Kidney (tissue), 14 donors: ENCODE measurements around the gene GRID1. TPM values are rescaled to one million over a fixed set of nuclear protein-coding genes. Genes with fewer than 3 reads are reported as not detected.

ENCODE experiments used
- DNase-seq, 5 donors: peaks; one replicate each; pipeline ENCODE4 v3.0.0-alpha.2; 2013 to 2020
- FAIRE-seq: peaks from 2 replicates; lab custom pipeline; 2012; peaks lifted over from hg19 to GRCh38; lab: Jason Lieb, UNC
- H3K27ac ChIP-seq, 2 donors: one replicate each; pipeline ENCODE4 v1.7.0; 2013; ENCODE audit warnings: low read depth in 2 of 2, low read length in 2 of 2, inconsistent platforms in 1 of 2
- H3K27me3 ChIP-seq: one replicate; pipeline ENCODE4 v1.7.1; 2013; ENCODE audit warnings: low read length, inconsistent platforms; ENCODE audit not compliant: control insufficient read depth, insufficient read depth
- H3K36me3 ChIP-seq, 3 donors: one replicate each; pipeline versions ENCODE4 v1.7.0 to v1.7.1; 2013; ENCODE audit warnings: low read length in 3 of 3, control low read depth in 1 of 3, inconsistent platforms in 1 of 3; ENCODE audit not compliant: insufficient read depth in 3 of 3, control insufficient read depth in 2 of 3
- H3K4me1 ChIP-seq, 3 donors: one replicate each; pipeline versions ENCODE4 v1.7.0 to v1.7.1; 2013; ENCODE audit warnings: low read length in 3 of 3, inconsistent platforms in 1 of 3, low read depth in 1 of 3; ENCODE audit not compliant: control insufficient read depth in 2 of 3, insufficient read depth in 2 of 3
- H3K4me3 ChIP-seq, 3 donors: one replicate each; pipeline versions ENCODE4 v1.7.0 to v1.8.1; 2013; ENCODE audit warnings: low read length in 3 of 3, control low read depth in 1 of 3, inconsistent platforms in 1 of 3
- H3K9ac ChIP-seq, 3 donors: one replicate each; pipeline versions ENCODE4 v1.7.0 to v1.7.1; 2013; ENCODE audit warnings: low read length in 3 of 3, control low read depth in 1 of 3, inconsistent platforms in 1 of 3
- H3K9me3 ChIP-seq, 3 donors: one replicate each; pipeline versions ENCODE4 v1.7.0 to v1.7.1; 2013; ENCODE audit warnings: low read length in 3 of 3, control low read depth in 1 of 3, inconsistent platforms in 1 of 3; ENCODE audit not compliant: control insufficient read depth in 2 of 3, insufficient read depth in 1 of 3
- CTCF ChIP-seq: IDR thresholded peaks from 3 replicates; pipeline ENCODE4 v1.5.1; 2012; ENCODE audit warnings: mild to moderate bottlenecking, moderate library complexity, borderline replicate concordance; ENCODE audit not compliant: insufficient read depth; ENCODE audit errors: extremely low read depth
- intact Hi-C: fragments of 100-400 bp; cut with DNase I; formaldehyde crosslinking; loops from one replicate; pipeline ENCODE4 v1.11.1; 2022
- polyA plus RNA-seq: library from polyadenylated mRNA; stranded (reverse); fragments of 350-450 nt; fragmentation: Illumina TruSeq; extraction: RNeasy Lipid Tissue Mini Kit (QIAGEN cat#74804); gene quantifications from one replicate; pipeline ENCODE4 v1.2.3, GENCODE V29; 2014; ENCODE audit warnings: low read depth, low replicate concordance; ENCODE audit not compliant: insufficient read depth
- total RNA-seq: library from RNA; stranded (reverse); fragmentation: NEBNext Ultra II Directional; extraction: Animal tissue kit (Norgen Biotek cat#: 25700); gene quantifications from one replicate; pipeline ENCODE4 v1.2.1, GENCODE V29; 2021
- donor health status: control.
- donor health status: control.
- donor health status: control.
- donor health status: control.
- donor health status: control.
- donor health status: DM: yes; HTN: yes; CAD: no.
- donor health status: Normal renal cell carcinoma (clear cell type).

The GRID1 gene
- total and polyA plus RNA-seq, 2 donors from 2014 or later = 0.37 to 1.4 TPM

- no peak for DNase-seq
- H3K36me3 ChIP-seq = no peaks in the 10 kb centered on the region
- no peaks in the 10 kb centered on the region for H3K9me3 ChIP-seq
- no peak overlapping the region for H3K9ac ChIP-seq
- H3K27ac ChIP-seq = no peak overlapping the region
- TF ChIP-seq CTCF = no peak
- H3K27me3 ChIP-seq = peaks cover 10% of the 10 kb centered on the region
- H3K4me1 ChIP-seq = no peaks in the 10 kb centered on the region
- intact Hi-C loops = no loop called here
- H3K4me3 ChIP-seq = no peak overlapping the region
- no peak for FAIRE-seq
Measured at GRCh38 chr10:86391986-86392722, 25.6 kb upstream of the GRID1 start.

- Histone ChIP-seq H3K27ac (no peak overlapping the region), H3K9ac (no peak overlapping the region), H3K4me1 (no peaks in the 10 kb centered on the region), H3K4me3 (no peak overlapping the region), H3K27me3 (peaks cover 10% of the 10 kb centered on the region), H3K9me3 (no peaks in the 10 kb centered on the region), H3K36me3 (no peaks in the 10 kb centered on the region)
- no peak for FAIRE-seq
- TF ChIP-seq CTCF = no peak
- no peak for DNase-seq
- intact Hi-C loops = no loop called here
Measured at GRCh38 chr10:86391236-86391840, 24.7 kb upstream of the GRID1 start.

GRCh38 chr10:86390337-86391120, 23.9 kb upstream of the GRID1 start:
- intact Hi-C loops = no loop called here
- H3K9me3 ChIP-seq = no peaks in the 10 kb centered on the region
- H3K36me3 ChIP-seq = no peaks in the 10 kb centered on the region
- no peak for TF ChIP-seq CTCF
- no peaks in the 10 kb centered on the region for H3K4me1 ChIP-seq
- H3K4me3 ChIP-seq = no peak overlapping the region
- H3K9ac ChIP-seq = no peak overlapping the region
- FAIRE-seq (no peak), DNase-seq (peak in 1 of 5 donors; percentile 69)
- no peak overlapping the region for H3K27ac ChIP-seq
- peaks cover 10% of the 10 kb centered on the region for H3K27me3 ChIP-seq
